NCI-H526 treated with DMSO at 0.1 percent for 48 hours (cell line): ENCODE data around the gene INF2.

Experiments used
- DNase-seq: peaks from one replicate; lab custom pipeline; 2025; lab: John Stamatoyannopoulos, UW

Gene INF2

GRCh38 chr14:104676694-104677511 lies 12.5 kb upstream of the INF2 start:
- DNase-seq, result no peak

- peak; percentile 25 for DNase-seq
Observed at GRCh38 chr14:104677512-104678332, 11.7 kb upstream of the INF2 start.

GRCh38 chr14:104678346-104678745 lies 11.1 kb upstream of the INF2 start:
- DNase-seq, result no peak

GRCh38 chr14:104678901-104679705 lies 10.3 kb upstream of the INF2 start:
- DNase-seq, result no peak

- no peak for DNase-seq
Observed at GRCh38 chr14:104680056-104680805, 9.2 kb upstream of the INF2 start.

- DNase-seq, result no peak
Observed at GRCh38 chr14:104680806-104681688, 8.4 kb upstream of the INF2 start.

GRCh38 chr14:104681689-104682074 lies 7.7 kb upstream of the INF2 start:
- no peak for DNase-seq

- no peak for DNase-seq
Observed at GRCh38 chr14:104682107-104682593, 7.3 kb upstream of the INF2 start.

GRCh38 chr14:104683653-104684448 lies 5.6 kb upstream of the INF2 start:
- DNase-seq, result no peak

- no peak for DNase-seq
Observed at GRCh38 chr14:104684449-104684821, 5.0 kb upstream of the INF2 start.

- no peak for DNase-seq
Observed at GRCh38 chr14:104685216-104685997, 4.0 kb upstream of the INF2 start.

GRCh38 chr14:104685998-104686610 lies 3.3 kb upstream of the INF2 start:
- DNase-seq, result no peak

GRCh38 chr14:104686624-104687517 lies 2.5 kb upstream of the INF2 start:
- DNase-seq, result no peak

GRCh38 chr14:104687601-104688504 lies 1.6 kb upstream of the INF2 start:
- DNase-seq, result peak; percentile 51

GRCh38 chr14:104688505-104689108 lies 811 bp upstream of the INF2 start:
- DNase-seq, result no peak
